ENCODE results near the gene KLC3.
"Not testable (repeated sequence)": the region's sequence is repeated elsewhere in the genome, so short reads cannot be mapped to it uniquely, and the experiment has no call there.

Gene KLC3

GRCh38 chr19:45327404-45328143 lies 13.0 kb upstream of the KLC3 start:
- Mint-ChIP-seq H3K9me3 (no peaks in the 10 kb centered on the region), H3K27me3 (peaks cover 30% of the 10 kb centered on the region), H3K36me3 (ENCODE audit: low read depth) (no peaks in the 10 kb centered on the region), H3K27ac (no peak overlapping the region), H3K4me1 (ENCODE audit: low read depth) (no peaks in the 10 kb centered on the region), H3K4me3 (no peak overlapping the region)
- DNase-seq: no peak

- H3K27ac Mint-ChIP-seq: no peak overlapping the region
- no peak for DNase-seq
These were observed 9.1 kb upstream of the KLC3 start for GRCh38 chr19:45331411-45331810.

GRCh38 chr19:45333609-45334303 lies 6.8 kb upstream of the KLC3 start:
- no peak overlapping the region for H3K27ac Mint-ChIP-seq
- H3K4me3 Mint-ChIP-seq: no peak overlapping the region
- no peaks in the 10 kb centered on the region for H3K4me1 Mint-ChIP-seq (ENCODE audit: low read depth)
- H3K36me3 Mint-ChIP-seq (ENCODE audit: low read depth): no peaks in the 10 kb centered on the region
- DNase-seq: no peak
- H3K9me3 Mint-ChIP-seq: no peaks in the 10 kb centered on the region
- peaks cover 15% of the 10 kb centered on the region for H3K27me3 Mint-ChIP-seq

More at GRCh38 chr19:45331411-45331810, 9.1 kb upstream of the KLC3 start:
- H3K9me3 Mint-ChIP-seq: no peaks in the 10 kb centered on the region
- no peaks in the 10 kb centered on the region for H3K36me3 Mint-ChIP-seq (ENCODE audit: low read depth)
- no peak overlapping the region for H3K4me3 Mint-ChIP-seq
- peaks cover 5% of the 10 kb centered on the region for H3K27me3 Mint-ChIP-seq
- no peaks in the 10 kb centered on the region for H3K4me1 Mint-ChIP-seq (ENCODE audit: low read depth)

GRCh38 chr19:45334881-45335280 lies 5.7 kb upstream of the KLC3 start:
- H3K4me3 Mint-ChIP-seq; H3K36me3 Mint-ChIP-seq (ENCODE audit: low read depth); DNase-seq; H3K27ac Mint-ChIP-seq; H3K9me3 Mint-ChIP-seq; H3K4me1 Mint-ChIP-seq (ENCODE audit: low read depth): not testable (repeated sequence)
- peaks cover 20% of the 10 kb centered on the region for H3K27me3 Mint-ChIP-seq

- H3K9me3 Mint-ChIP-seq: no peaks in the 10 kb centered on the region
- peaks cover 25% of the 10 kb centered on the region for H3K27me3 Mint-ChIP-seq
- no peak overlapping the region for H3K27ac Mint-ChIP-seq
- H3K36me3 Mint-ChIP-seq (ENCODE audit: low read depth): no peaks in the 10 kb centered on the region
- peaks cover 4% of the 10 kb centered on the region for H3K4me1 Mint-ChIP-seq (ENCODE audit: low read depth)
- DNase-seq: no peak
- H3K4me3 Mint-ChIP-seq: no peak overlapping the region
These were observed 3.8 kb upstream of the KLC3 start for GRCh38 chr19:45336696-45337251.

GRCh38 chr19:45339629-45340028 lies 921 bp upstream of the KLC3 start:
- no peak for DNase-seq
- Mint-ChIP-seq H3K4me3 (no peak overlapping the region), H3K4me1 (ENCODE audit: low read depth) (peaks cover 4% of the 10 kb centered on the region), H3K27ac (no peak overlapping the region), H3K9me3 (no peaks in the 10 kb centered on the region), H3K27me3 (peaks cover 35% of the 10 kb centered on the region), H3K36me3 (ENCODE audit: low read depth) (no peaks in the 10 kb centered on the region)

GRCh38 chr19:45340899-45341453 lies 426 bp downstream of the KLC3 start:
- DNase-seq: no peak
- peaks cover 4% of the 10 kb centered on the region for H3K4me1 Mint-ChIP-seq (ENCODE audit: low read depth)
- peaks cover 45% of the 10 kb centered on the region for H3K27me3 Mint-ChIP-seq
- H3K36me3 Mint-ChIP-seq (ENCODE audit: low read depth): no peaks in the 10 kb centered on the region
- H3K4me3 Mint-ChIP-seq: no peak overlapping the region
- no peaks in the 10 kb centered on the region for H3K9me3 Mint-ChIP-seq
- H3K27ac Mint-ChIP-seq: no peak overlapping the region

GRCh38 chr19:45342911-45343310 lies 2.4 kb downstream of the KLC3 start:
- Mint-ChIP-seq H3K27ac (no peak overlapping the region), H3K4me3 (no peak overlapping the region), H3K9me3 (no peaks in the 10 kb centered on the region), H3K4me1 (ENCODE audit: low read depth) (peaks cover 4% of the 10 kb centered on the region), H3K36me3 (ENCODE audit: low read depth) (no peaks in the 10 kb centered on the region), H3K27me3 (peaks cover 43% of the 10 kb centered on the region)
- DNase-seq: no peak

GRCh38 chr19:45344621-45345505 lies 4.3 kb downstream of the KLC3 start:
- Mint-ChIP-seq H3K9me3 (no peaks in the 10 kb centered on the region), H3K27ac (no peak overlapping the region), H3K4me1 (ENCODE audit: low read depth) (peaks cover 4% of the 10 kb centered on the region)

GRCh38 chr19:45345506-45345860 lies 4.9 kb downstream of the KLC3 start:
- Mint-ChIP-seq H3K36me3 (ENCODE audit: low read depth) (peaks cover 8% of the 10 kb centered on the region), H3K4me3 (no peak overlapping the region), H3K27ac (no peak overlapping the region), H3K9me3 (no peaks in the 10 kb centered on the region), H3K4me1 (ENCODE audit: low read depth) (no peaks in the 10 kb centered on the region), H3K27me3 (peaks cover 24% of the 10 kb centered on the region)
- DNase-seq: no peak

More at GRCh38 chr19:45344621-45345505, 4.3 kb downstream of the KLC3 start:
- DNase-seq: no peak
- Mint-ChIP-seq H3K27me3 (peaks cover 30% of the 10 kb centered on the region), H3K36me3 (ENCODE audit: low read depth) (peaks cover 3% of the 10 kb centered on the region), H3K4me3 (no peak overlapping the region)

GRCh38 chr19:45346449-45346848 lies 5.9 kb downstream of the KLC3 start:
- Mint-ChIP-seq H3K27ac (no peak overlapping the region), H3K4me1 (ENCODE audit: low read depth) (no peaks in the 10 kb centered on the region), H3K36me3 (ENCODE audit: low read depth) (peaks cover 14% of the 10 kb centered on the region), H3K9me3 (no peaks in the 10 kb centered on the region), H3K4me3 (no peak overlapping the region), H3K27me3 (peaks cover 24% of the 10 kb centered on the region)
- DNase-seq: no peak

- Mint-ChIP-seq H3K36me3 (ENCODE audit: low read depth) (peaks cover 26% of the 10 kb centered on the region), H3K27ac (no peak overlapping the region)
These were observed 7.2 kb downstream of the KLC3 start for GRCh38 chr19:45347570-45348366.

GRCh38 chr19:45348367-45349125 lies 8.0 kb downstream of the KLC3 start:
- Mint-ChIP-seq H3K4me3 (no peak overlapping the region), H3K27me3 (peaks cover 23% of the 10 kb centered on the region), H3K4me1 (ENCODE audit: low read depth) (no peaks in the 10 kb centered on the region), H3K27ac (no peak overlapping the region), H3K9me3 (no peaks in the 10 kb centered on the region), H3K36me3 (ENCODE audit: low read depth) (peaks cover 34% of the 10 kb centered on the region)
- no peak for DNase-seq

More at GRCh38 chr19:45347570-45348366, 7.2 kb downstream of the KLC3 start:
- no peaks in the 10 kb centered on the region for H3K4me1 Mint-ChIP-seq (ENCODE audit: low read depth)
- DNase-seq: no peak
- no peaks in the 10 kb centered on the region for H3K9me3 Mint-ChIP-seq
- no peak overlapping the region for H3K4me3 Mint-ChIP-seq
- H3K27me3 Mint-ChIP-seq: peaks cover 24% of the 10 kb centered on the region

Data from activated T-cell treated with anti-CD3 and anti-CD28 coated beads, Interleukin-2, amount 50 U/mL, for 24 hours (primary cell).